Stromal cell of bone marrow (primary cell): ENCODE data around the gene MAP3K2.

Experiments
- DNase-seq: peaks from one replicate; pipeline ENCODE4 v3.0.0-alpha.2; 2012; ENCODE audit warnings: low read depth

MAP3K2 gene

DNA sequence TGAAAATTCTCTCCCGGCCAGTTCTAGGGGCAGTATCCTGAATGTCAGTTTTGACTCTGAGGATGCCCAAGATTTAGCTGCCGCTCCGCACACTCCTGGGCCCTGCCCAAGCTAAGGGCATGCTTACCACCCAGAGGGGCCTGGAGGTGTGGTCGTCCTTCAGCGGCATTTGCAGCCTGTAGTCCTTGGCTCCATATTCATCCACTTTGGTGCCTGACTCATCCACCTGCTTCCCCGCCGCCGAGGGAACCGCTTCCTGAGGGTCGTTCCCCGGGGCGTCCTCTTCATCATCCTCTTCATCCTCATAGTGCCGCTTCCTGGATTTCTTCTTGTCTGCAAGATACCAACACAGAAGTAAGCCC lies 94.4 kb downstream of the MAP3K2 start:
- DNase-seq = no peak

DNA sequence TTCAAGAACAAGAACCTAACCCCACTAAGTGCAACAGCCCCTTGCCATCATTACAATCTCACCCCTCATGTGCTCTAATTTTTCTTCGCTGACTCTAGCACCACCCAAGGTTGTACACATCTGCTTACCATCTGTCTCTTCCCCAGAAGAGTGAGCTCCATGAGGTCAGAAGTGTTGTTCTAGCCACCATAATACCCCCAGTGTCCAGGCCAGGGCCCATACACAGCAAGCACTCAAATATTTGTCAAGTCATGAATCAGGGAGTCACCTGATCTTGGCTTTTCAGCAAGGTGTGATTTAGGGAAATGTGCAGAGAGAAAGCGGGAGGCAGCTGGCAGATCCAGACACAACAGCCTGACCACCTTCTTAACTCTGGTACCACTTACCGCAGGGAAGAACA lies 99.5 kb downstream of the MAP3K2 start:
- DNase-seq = no peak

DNA sequence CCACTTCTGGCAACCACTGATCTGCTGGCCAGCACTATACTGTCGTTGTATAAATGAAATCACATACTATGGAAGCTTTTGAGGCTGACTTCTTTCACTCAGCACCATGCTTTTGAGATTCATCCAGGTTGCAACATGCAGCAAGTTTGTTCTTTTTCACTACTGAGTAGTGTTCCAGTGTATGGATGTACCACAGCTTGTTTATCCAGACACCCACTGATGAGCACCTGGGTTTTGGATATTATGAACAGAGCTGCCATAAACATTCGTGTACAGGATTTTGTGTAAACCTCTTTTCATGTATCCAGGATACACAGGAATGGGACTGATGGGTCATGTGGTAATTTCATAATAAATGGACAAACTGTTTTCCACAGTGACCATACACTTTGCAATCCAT lies 104.5 kb downstream of the MAP3K2 start:
- no peak for DNase-seq

DNA sequence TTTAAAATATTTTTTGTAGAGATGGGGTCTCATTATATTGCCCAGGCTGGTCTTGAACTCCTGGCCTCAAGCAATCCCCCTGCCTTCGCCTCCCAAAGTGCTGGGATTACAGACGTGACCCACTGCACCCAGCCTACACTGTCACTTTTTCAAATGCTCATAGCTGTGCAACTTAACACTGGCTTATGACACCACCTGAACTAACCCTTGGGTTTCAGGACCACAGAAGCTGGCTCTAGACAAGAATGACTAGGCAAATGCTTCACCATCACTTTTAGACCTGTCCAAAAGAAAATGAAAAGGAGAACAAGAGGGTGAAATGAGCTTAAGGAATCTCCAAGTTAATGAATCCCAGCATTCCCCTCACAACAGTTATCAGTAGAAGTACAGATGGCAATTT lies 107.1 kb downstream of the MAP3K2 start:
- DNase-seq = no peak

DNA sequence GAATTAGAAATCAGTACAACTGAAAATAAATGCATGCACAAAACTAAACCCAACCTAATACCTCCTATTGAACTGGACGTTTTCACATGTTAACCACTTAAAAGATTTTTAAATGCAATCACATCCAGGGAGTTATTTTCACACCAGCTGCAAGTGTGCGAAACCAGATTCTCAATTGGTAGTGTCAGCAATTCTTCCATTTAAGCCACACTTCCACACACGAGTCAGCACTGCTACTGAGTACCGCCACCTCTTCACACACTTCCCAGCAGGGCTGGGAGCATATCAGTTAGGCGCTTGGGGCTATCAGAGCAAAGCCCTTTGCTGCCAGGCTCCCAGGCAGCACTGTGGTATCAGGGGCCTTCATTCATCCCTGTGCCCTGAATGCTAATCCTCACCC lies 108.0 kb downstream of the MAP3K2 start:
- no peak for DNase-seq

DNA sequence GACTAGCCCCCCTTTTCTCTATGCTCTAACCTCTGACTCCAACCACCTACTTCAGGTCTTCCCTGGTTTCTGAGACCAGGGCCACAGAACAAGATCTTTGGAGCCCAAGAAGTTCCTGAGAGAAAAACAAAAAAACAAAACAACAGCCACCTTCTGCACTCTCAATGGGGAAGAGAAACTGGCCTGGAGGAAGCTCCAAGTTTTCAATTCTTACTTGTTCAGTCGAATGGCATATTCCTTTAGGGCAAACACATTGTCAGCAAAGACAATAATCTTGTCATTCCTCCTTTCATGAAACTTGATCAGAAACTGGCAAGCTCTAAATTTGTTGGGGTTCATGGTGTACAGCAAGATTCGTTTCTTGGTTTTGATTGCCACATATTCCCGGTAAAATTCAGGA lies 108.8 kb downstream of the MAP3K2 start:
- DNase-seq = no peak

DNA sequence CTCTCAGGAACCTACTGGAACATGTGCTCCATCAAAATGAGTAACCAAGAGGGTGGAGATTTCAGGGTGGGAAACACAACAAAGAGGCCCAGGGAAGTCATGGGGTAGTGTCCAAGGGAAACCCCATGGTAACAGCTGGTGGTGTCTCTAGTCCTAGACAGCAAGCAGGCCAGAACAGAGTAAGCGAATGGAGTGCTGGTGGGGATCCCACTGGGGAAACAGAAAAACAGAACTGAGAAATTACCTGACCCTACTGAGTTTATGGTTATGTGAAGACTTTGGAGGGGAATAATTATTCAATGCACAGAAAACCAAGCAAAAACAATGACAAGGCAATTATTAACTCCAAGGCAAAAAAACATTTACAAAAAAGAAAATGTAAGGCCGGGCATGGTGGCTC lies 110.7 kb downstream of the MAP3K2 start:
- peak; percentile 15 for DNase-seq

DNA sequence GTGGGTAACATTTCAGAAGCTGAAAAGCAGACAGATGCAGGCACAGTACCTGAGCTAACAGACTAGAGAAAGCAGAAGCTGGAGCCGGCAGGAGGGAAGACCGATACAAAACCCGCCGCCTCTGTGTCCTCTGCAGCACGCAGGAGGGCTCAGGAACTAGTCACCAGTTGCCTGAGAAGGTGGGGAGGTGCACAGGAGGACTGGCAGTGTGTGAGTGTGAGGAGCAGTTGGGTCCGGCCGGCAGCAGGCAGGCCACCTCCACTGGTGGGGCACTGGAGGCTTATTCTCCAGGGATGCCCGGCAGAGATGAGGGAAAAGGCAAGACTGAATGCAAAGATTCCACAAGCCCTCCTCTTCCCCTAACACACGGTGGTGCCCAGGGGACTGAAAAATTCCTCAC lies 112.0 kb downstream of the MAP3K2 start:
- no peak for DNase-seq

DNA sequence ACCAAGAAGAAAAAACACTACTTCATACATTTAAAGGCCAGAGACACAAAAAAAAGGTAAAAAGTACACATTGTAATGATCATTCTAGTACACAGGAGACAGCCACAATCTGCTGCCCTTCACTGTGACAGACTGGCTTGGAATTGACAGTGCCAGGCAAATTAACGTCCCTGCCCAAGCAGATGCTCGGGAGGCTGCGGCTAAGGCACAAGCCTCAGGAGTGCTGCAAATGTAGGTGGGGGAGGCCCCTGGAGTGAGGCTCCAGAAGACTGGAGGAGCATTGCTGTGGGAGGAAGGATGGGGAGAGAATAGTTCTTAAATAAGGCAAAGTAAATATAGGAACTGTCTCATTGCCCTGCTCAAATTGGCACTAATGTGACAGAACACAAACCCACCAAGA lies 112.4 kb downstream of the MAP3K2 start:
- no peak for DNase-seq

DNA sequence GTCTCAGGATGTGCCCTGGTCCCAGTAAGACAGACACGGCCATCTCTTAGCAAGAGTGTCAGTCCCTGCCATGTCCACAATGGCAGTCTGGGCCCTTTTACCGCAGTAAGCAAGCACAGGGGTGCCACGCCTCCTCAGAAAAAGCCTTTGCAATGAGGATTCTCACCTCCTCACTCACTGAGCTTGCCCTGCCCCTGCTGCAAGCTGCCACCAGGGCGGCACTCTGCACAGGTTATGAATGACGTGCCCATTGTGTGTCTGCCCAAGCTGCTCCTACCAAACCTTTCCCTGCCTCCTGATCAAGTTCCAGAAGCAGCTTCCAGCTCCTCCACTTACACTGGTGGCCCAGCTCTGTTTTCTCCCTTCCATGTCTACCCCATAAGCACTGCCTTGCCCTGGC lies 117.1 kb downstream of the MAP3K2 start:
- no peak for DNase-seq

DNA sequence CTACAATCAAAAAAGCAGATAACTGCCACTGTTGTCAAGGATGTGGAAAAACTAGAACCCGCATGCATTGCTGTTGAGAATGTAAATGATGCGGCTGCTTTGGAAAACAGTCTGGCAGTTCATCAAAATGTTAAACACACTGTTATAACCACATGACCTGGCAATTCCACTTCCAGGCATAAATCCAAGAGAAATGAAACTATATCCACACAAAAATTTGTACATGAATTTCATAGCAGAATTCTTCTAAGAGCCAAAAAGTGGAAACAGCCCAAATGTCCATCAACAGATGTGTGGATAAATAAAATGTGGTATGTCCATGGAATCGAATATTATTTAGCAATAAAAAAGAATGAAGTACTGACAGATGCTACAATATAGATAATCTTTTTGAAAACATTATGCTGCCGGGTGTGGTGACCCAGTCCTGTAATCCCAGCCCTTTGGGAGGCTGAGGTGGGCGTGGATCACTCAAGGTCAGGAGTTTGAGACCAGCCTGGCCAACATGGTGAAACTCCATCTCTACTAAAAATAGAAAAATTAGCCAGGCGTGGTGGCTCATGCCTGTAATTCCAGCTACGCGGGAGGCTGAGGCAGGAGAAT lies 125.9 kb downstream of the MAP3K2 start:
- peak; percentile 73 for DNase-seq

DNA sequence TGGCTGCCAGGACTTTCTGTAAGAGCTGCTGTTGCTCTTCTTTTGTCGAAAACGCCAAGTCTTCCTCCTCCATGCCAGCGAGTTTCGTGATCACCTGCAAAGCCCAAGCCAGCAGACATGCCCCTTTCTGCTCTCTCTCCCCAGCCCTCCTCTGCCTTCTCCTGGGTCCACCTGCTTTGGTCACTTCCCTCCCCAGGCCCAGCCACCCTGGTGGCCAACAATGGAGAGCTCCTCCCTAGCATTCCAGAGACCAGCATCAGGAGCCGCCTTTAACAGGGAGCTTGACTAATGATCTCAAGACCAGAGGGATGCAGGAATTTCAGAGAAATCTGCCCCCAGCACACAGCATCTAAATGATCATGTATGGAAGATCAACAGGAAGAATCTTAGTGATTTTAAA lies 128.4 kb downstream of the MAP3K2 start:
- DNase-seq = no peak

DNA sequence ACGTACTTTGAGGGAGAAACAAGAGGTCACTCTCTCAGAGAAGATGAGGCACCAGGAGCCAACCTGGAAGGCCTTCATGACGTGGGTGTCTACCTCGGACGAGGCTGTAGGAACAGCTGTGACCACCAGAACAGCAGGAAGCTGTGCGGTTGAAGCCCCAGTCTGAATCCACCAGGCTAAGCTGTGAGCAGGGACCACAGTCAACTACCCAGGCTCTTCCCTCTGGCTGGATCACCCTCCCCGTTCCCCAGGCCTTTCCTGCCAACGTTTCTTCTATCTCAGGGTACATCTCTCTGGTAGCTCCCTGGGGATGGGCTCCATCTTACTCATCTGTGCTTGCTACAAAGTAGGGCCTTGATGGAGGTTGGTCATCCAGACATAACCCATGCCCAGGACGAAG lies 130.9 kb downstream of the MAP3K2 start:
- DNase-seq = no peak

DNA sequence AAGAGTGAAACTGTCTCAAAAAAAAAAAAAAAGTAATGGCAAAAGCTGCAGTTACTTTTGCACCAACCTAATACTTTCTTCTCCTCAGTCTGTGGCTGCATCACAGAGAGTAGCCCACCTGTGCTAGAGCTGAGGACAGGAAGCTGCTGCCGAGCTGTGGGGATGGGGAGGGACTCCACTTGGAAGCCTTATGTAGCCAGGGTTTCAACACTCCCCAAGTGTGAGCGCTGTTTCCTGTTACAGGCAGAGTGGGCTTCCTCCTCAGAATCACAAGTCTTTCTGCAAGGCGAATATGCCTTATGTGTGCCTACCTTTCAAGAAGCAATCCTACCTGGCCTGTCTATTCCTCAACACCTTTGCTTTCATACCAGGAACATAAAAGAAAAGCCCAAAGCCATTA lies 131.4 kb downstream of the MAP3K2 start:
- no peak for DNase-seq

DNA sequence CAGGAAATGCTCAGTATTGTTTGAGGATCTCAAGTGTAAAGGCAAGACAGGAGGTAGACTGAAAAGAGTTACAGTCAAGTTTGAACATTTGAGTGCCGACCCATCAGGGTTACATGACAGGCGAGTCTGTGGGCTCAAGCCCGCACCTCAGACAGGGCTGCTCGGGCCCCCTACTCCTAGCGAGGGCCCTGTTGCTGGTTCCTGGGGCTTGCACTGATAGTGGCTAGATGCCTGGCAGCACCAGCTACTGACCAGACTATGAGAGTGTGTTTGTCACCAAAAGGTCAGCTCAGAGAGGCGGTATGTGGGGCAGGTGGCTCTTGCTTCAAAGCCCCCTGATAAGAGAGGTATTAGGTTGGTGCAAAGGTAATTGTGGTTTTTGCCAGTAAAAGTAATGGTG lies 132.1 kb downstream of the MAP3K2 start:
- no peak for DNase-seq

DNA sequence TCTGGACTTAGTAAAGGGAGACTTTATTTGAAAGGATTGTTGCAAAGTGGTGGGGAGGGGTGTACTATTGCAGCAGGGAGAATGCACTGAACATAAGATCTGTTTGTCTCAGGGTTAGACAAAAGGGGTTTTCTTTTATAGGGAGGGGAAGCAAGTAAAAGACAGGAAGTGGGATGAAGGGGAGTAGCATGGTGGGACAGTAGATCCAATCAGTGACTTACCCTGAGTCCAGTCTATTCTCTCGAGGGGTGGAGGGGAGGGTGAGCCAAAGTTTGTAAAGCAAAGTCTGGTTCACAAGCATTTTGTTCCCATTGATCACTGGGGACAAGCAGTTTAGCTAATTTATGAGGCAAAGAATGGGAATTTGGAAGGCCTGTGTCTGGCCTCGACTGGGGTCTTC lies 132.6 kb downstream of the MAP3K2 start:
- DNase-seq = no peak

DNA sequence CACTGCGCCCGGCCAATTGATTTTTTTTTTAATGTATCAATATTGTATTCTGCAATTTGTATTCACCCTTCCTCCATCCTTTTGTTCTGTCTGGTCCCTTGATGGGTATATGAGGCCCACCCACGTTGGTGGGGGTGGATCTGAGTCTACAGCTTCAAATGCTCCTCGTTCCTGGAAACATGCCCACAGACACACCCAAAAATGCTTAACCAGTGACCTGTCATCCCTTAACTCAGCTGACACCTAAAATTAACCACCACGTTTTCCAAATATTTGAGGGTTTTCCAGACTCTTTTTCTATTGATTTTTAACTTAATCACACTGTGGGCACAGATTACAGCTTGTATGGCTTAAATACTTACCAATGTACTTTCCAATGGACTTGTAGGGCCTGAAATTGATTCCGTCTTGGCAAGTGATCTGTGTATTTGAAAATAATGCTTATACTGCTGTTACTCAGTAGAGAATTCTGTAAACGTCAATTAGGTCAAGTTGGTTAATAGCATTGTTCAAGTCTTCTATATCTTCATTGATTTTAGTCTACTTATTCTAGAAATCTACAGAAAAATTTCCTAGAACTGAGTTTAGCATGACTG lies 133.3 kb downstream of the MAP3K2 start:
- DNase-seq = no peak
